Choroid plexus epithelial cell (primary cell): ENCODE measurements around the gene LTA4H.

Experiments
- DNase-seq: peaks from one replicate; pipeline ENCODE4 v3.0.0-alpha.2; 2010; ENCODE audit warnings: low read depth
- H3K4me3 ChIP-seq: 2 replicates; pipeline ENCODE4 v1.5.1; 2011; ENCODE audit warnings: low read depth, mild to moderate bottlenecking, control low read depth, low read length, moderate library complexity
- TF ChIP-seq, protein P1 (sequence below): conservative IDR thresholded peaks from 2 replicates; pipeline ENCODE4 v1.5.1; 2011; ENCODE audit warnings: low read depth, mild to moderate bottlenecking, control low read depth, inconsistent platforms, low read length, moderate library complexity

Gene LTA4H

GRCh38 chr12:96035283-96036236 lies at the start of gene LTA4H:
Gene LTA4H, minus strand, starts transcription at chr12:96035587. Its CDS starts 68 bp downstream, at chr12:96035519.
- TF ChIP-seq, protein P1, sequence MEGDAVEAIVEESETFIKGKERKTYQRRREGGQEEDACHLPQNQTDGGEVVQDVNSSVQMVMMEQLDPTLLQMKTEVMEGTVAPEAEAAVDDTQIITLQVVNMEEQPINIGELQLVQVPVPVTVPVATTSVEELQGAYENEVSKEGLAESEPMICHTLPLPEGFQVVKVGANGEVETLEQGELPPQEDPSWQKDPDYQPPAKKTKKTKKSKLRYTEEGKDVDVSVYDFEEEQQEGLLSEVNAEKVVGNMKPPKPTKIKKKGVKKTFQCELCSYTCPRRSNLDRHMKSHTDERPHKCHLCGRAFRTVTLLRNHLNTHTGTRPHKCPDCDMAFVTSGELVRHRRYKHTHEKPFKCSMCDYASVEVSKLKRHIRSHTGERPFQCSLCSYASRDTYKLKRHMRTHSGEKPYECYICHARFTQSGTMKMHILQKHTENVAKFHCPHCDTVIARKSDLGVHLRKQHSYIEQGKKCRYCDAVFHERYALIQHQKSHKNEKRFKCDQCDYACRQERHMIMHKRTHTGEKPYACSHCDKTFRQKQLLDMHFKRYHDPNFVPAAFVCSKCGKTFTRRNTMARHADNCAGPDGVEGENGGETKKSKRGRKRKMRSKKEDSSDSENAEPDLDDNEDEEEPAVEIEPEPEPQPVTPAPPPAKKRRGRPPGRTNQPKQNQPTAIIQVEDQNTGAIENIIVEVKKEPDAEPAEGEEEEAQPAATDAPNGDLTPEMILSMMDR, result no peak
- DNase-seq, result peak; percentile 99
- H3K4me3 ChIP-seq, result peak within 1 kb of the TSS; percentile 96

DNA sequence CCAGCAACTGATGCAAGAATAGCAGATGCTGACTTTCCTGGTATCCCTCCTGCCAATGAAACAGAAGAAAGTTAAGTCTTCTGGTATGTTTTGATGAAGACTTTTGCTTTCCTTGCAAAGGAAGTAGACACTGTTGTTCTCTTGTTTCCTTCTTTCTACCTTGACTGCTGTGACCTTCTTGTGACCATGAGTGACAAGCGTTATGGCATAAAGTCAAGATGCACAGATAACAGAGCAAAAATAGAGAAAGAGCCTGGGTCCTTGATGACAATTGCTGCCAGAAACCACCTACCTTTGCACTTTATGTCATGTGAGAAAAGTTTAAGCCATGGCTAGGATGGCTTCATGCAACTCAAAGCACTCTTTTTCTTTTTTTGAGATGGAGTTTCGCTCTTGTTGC lies 49.2 kb upstream of the LTA4H start:
- TF ChIP-seq, protein P1, result no peak
- no peak for DNase-seq
- H3K4me3 ChIP-seq, result no peak overlapping the region

GRCh38 chr12:96083020-96083719 lies 47.8 kb upstream of the LTA4H start:
- no peak for DNase-seq
- TF ChIP-seq, protein P1, result no peak
- H3K4me3 ChIP-seq, result no peak overlapping the region

DNA sequence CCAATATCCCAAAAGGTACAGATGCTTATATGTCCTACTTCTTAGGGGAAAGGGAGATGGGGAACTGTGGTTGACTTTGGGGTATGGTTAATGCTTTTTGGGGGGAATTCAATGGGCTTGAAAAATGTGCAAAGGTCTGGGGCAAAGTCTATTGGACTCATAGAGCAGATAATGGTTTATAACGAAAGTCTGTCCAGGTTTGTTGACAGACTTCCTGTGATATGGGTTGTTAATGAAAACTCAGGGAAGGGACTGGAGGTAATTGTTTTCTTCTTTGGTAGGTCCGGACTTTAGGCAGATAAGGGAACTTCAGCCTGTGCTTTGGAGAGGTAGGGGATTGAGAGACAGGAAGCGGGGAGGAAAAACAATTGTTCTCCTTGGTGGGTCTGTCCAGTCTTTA lies 46.2 kb upstream of the LTA4H start:
- H3K4me3 ChIP-seq, result no peak overlapping the region
- no peak for DNase-seq
- TF ChIP-seq, protein P1, result no peak

- DNase-seq, result peak; percentile 33
- no peak overlapping the region for H3K4me3 ChIP-seq
- TF ChIP-seq, protein P1, result no peak
Measured at GRCh38 chr12:96078231-96079135, 43.1 kb upstream of the LTA4H start.

DNA sequence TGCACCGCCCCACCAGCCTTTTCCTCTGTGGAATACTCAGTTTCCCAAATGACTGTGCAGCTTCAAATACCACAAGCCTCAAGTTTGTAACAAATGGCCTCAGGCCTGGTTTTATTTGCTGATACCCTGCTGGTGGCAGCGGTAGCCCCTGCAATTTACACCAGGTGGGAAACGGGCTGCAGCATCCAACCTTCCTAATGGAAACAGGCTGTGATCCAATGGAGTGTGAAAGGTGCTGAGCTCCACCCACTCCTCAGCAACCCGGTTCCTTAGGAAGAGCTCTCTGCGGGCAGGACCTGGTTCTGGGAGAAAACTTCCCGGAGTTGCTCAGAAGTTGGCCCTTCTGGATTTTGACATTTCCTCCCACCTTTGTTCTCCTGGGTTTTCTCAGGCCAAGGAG lies 41.7 kb upstream of the LTA4H start:
- no peak overlapping the region for H3K4me3 ChIP-seq
- DNase-seq, result no peak
- TF ChIP-seq, protein P1, result no peak
